Measurements from ENCODE around the gene GGT6.

GGT6 gene

DNA sequence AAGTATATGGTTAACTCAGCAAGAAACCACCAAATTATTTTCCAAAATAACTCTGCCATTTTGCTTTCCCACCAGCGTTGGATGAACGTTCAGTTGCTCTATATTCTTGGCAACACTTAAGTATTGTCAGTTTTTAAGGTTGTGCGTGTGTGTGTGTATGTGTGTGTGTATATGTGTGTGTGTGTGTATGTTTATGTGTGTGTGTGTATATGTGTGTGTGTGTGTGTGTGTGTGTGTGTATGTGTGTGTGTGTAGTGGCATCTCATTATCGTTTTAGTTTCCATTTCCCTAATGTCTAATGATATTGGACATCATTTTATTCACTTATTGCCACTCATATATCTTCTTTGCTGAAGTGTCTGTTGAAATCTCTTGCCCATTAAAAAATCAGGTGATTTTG is 12.7 kb upstream of the GGT6 start:
- DNase-seq: no peak

DNA sequence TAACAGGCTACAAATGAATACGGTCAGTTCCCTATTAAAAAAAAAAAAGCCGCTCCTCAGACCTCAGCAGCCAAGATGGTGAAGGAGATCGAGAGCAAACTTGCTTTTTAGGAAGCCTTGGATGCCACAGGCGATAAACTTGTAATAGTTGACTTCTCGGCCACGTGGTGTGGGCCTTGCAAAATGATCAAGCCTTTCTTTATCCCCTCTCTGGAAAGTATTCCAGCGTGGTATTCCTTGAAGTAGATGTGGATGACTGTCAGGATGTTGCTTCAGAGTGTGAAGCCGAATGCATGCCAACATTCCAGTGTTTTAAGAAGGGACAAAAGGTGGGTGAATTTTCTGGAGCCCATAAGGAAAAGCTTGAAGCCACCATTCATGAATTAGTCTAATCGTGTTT is 11.8 kb upstream of the GGT6 start:
- no peak for DNase-seq

DNA sequence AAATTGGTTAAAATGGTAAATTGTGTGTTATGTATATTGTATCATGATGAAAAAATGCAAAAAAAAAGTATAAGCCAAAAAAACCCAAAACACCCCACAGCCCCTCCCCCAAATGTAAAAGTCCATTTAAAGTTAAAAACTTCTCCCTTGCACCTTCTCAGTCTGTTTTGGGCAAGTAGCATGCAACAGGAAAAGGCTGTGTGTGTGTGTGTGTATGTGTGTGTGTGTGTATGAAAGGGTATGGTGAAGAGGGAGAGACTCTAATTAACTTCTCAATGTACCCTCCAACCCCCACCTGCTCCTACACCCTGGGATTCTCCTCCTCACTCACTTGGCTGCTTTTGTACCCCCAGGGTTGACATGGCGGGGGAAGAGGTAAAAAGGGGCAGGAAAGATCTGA is 9.2 kb upstream of the GGT6 start:
- DNase-seq: no peak

DNA sequence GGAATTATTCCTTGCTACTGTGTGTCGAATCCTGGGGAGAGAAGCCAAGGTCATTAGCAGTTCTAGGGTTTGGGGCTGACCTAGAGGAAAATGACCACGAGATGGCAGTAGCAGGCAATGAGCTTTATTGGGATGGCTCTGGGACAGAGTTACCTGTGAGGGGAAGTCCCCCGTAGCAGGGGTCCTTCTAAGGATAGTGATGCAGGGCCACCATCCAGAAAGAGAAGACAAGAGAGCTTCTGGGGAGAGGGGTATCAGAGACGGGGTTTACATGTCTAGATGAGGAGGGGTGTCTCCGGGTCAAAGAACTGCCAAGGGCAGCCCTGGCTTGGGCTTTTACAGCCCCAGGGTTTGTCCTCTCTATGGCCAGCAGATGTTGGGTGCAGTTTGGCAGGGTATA is 6.4 kb upstream of the GGT6 start:
- peak; percentile 57 to 62 for DNase-seq

DNA sequence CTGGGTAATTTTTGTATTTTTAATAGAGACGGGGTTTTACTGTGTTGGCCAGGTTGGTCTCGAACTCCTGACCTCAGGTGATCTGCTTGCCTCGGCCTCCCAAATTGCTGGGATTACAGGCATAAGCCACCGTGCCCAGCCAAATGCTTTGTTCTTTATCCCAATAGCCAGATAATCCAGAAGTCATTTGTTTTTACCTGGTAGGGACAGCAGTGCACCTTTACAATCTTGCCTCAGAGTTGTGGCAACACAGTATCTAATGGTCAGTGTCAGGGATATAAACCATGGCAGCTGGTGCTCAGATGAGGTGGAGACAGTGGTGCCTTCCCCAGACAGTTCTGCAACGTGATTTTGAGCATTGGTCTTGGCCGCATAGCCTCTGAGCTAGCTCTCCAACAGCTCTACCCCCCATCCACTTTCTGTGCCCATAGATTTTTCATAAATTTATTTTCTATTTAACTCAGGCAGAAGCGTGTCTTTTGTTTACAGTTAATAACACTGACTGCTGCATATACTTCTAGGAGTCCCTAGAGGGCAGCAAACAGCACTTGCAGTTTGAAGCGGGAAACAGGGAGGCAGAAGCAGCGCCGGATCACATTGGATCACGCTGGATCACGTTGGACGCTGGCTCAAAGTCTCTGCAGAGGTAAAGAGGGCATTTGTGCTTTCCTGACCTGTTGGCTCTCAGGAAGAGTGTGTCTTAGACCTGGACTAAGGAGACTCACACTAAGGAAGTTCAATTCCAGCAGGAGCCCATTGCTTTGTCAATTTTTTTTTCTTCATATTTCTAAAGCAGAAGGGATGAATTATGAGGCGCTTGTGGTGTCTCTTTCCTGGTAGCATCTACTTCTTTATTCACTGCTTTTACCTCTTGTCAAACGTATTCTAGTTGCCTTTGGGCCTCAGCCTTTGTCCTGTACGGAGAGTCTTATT is 5.1 kb upstream of the GGT6 start:
- peak; percentile 57 to 62 for DNase-seq

DNA sequence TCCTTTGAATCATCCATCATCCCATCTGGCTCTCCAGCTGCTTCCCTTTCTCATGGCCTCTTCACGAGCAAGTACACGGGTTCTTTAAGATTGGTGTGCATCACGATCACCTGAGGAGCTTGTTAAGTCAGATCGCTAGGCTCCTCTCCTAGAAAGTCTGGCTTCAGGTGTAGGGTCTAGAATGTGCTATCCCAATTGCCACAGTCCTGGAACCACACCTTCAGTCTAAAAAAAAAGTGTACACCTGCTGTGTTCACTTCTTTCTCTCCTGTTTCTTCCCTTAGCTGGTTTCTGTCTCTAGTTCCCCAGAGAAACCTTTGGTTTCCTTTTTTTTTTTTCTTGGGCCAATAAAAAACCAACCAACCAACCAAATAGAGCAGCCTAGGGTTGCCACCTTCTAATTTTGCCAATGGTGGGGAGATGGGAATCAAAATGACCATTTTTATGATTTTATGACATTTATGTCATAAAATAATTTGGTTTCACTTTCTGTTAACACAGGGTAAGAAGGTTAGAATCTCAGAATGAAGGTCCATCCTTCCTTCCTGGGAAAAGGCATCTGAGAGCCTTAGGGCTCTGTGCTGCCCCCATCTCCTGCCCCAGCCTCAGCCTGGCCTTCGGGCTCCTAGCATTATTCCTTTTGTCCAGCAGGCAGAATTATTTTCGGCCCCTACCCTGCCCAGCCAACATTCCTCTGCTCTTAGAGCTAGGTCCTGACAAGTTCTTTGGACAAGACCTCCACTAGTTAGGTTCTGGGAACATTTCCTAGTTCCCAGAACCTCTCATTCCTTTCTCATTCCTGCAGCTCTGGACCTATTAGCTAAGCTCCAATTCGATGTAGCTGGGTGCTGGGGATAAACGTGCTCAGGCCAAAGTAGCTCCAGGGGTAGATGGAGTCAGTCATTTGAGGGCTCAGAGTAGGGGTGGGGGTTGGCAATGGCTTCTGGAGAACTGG is 1.9 kb upstream of the GGT6 start:
- DNase-seq: no peak

DNA sequence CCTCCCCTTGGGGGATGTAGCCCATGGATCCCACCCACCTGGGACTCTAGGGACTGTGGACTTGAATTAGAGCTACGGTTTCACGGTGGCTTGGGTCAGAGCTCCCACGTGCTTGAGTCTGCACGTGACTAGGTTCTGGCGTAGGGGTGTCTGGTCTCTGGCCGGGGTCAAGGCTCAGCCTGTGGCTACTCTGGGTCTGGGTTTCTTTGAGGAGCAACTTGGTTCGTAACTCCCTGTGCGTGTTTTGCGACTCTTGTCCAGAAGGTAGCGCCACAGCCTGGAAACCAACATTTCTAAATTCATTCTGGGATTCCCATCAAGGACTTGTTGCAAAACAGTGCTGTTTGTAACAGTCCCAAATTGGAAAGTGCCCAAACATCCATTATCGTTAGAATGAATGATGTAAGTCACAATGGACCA is 470 bp upstream of the GGT6 start:
- no peak for DNase-seq

DNA sequence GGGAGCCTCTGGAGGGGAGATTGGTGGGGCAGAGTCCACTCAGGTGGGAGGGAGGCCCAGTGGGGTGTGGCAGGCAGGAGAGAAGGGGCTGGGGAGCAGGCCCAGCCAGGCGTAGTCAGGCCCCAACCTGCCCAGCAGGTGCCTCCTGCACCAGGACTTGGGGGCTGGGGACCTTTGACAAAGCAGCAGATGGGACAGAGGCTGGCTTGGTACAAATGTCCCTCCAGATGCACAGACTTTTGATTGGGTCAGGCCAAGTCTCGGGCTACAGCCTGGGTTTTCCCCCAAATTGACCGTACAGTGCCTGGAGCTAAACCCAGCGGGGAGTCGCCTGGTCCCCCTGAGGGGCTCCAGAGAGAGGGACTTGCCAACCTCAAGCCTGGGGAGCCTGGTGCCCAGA is 411 bp downstream of the GGT6 start:
- DNase-seq: no peak

DNA sequence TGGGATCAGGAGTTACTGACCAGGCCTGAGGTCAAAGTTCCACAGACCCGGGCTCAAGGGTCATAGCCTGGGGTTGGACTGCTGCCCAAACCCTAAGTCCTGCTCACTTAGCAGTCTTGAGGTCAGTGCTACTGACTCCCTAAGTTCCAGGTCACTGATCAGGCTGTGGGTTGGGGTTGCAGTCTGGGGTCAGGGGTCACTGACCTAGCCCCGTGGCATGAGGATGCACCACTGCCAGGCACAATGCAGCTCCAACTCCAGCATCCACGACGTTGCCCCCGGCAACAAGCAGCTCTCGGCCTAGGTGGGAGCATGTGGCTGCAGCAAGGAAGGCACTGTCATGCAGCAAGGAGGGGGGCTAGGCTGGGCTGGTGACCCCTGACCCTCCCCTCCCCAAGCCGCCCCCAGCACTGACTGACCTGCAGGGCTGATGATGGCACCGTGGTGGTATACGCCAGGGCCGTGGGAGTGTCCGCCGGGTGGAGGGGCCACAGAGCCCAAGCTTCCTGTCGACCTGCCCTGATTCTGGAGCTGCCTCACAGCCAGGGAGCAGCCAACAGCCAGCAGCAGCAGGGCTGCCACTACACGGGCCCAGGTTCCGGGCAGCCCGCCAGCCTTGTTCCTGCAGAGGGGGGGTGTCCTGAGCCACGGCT is 1.1 kb downstream of the GGT6 start:
- no peak for DNase-seq

DNA sequence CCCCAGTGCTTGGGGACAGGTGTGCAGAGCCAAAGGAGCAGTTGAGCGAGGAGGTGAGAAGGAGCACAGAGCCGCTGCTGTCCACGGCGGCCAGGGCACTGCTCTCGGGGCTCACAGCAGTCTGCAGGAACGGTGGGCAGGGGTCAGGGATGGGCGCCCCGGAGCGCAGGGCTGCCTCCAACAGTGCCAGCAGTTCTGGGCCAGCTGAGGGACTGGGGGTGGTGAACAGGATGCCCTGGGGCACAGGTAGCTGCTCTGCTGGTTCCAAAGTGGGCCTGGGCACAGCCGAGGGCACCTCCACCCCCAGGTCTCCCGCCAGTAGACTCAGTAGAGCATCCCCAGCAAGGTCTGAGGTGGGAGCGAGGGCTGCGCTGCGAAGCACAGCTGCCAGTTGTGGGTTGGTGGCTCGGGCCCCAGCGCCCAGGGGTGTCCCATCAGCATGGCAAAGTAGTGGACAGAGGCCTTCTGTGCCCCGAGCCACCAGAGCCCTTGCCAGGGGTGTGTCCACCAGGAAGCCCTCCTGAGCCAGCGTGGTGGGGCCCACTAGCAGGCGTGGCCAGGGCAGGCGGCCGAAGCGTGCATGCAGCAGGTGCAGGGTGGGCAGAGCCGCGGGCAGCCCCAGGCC is 1.9 kb downstream of the GGT6 start:
- no peak for DNase-seq

DNA sequence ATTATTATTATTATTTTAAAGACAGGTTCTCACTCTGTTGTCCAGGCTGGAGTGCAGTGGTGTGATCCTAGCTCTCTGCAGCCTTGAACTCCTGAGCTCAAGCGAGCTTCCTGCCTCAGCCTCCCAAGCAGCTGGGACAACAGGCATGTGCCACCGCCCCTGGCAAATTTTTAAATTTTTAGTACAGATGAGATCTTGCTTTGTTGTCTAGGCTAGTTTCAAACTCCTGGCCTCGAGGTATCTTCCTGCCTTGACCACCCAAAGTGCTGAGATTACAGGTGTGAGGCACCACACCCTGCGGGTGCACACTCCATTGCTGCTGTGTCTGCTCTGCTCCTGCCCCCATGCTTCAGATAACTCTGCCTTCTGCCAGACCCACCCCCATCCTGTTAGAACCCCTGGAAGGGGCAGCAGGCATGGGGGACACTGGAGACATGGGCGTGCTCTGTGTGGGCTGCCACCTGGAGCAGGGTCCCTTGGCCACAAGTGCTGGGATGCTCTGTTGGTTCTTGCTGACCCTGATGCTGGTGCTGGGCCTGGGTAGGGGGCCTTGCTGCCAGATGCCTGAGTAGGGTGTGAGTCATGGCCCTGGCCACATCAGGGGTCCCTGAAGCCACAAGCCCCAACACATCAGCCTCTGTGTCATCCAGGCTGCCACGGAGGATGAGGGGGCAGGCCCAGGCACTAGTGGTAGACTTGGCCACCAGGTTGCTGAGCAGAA is 2.6 kb downstream of the GGT6 start:
- no peak for DNase-seq

DNA sequence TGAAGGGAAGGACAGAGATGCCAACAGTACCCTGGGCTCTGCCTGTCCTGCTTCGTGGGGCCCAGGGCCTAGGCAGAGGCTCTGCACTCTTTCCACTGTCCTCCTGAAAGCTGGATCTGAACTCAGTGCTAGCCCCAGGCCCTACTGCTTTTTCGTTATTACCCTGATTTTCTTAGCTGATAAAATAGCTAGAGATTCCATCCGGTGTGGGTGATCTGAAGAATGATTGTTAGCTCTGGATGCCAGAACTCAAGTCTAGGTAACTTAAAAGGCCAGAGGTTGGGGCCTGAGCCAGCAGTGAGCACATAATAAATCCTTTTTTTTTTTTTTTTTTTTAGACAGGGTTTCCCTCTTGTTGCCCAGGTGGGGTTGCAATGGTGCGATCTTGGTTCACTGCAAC is 3.4 kb downstream of the GGT6 start:
- no peak for DNase-seq

DNA sequence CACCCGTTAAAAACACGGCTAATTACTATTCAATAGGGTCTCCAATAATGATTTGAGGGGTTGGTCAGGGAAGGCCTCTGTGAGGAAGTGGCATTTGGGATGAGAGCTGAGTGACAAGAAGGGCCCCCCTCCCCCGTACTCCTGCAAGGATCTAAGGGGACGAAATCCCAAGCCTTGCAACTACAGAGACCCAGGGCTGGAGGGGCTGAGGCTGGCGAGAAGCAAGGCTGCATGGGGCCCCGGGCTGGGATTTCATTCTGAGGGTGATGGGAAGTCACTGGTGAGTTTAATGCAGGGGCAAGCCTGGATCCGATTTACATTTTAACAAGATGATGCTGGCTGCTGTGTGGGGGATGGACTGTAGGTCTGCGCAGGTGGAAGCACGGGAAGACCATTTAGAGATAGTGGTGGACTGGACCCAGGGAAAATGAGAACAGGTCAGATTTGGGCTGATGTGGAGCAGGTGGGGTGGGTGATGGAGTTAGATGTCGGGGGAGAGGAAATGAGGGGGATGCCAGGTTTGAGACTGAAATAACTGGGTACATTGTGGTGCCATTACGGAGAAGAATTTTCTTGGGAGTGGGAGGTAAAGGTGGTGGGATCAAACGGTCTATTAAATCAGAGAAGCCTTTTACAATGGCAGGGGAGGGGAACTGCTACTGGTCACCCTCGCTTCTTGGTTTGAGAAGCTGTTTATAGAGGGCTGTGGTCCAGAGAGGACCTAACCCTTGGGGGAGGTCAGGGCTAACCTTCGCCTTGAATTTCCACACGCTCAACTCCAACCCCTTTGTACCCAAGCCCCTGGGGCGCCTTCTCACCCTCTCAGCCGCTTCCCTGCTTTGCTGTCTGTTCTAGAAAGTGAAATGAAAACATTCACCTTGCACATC is 4.3 kb downstream of the GGT6 start:
- no peak for DNase-seq

DNA sequence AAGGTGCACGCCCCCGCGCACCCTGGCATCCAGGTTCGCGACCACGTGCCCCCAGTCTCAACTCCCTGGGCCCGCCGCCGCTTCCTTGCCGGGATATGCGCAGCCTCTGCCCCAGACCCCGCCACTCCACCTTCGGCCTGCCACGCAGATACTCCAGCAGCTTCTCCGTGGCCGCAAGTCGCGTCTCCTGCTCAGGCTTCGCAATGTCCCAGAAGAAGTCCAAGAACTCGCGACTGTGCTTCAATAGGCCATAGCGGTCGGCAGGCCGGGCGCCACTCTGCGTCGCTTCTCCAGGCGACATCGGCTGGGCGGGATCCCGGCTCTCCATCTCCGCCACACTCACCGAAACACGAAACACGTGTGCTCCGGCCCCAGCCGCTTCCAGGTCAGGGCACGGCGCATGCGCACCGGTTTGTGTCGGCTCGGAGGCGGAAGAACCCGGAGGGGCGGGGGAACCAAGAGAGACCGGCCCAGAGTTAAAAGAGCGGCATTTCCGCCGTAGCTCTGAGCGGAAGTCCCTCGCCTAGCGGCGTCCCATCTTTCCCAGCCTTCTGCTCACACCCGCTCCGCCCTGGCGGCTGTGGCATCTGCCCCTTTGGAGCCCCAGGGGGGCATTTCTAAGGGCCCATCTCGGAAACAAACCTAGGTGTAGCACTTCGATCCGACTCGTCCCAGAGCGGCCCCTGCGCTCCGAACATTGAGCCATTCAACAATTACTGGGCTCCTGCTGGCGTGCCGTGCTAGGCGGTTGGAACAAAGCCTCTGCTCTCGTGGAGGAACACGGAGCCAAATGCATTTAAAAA is 5.2 kb downstream of the GGT6 start, which contains the start of gene MYBBP1A:
TSS of gene MYBBP1A (minus strand) at position 388 of the 803 bp plus-strand sequence. CDS start at position 328, 60 bp downstream.
- peak; percentile 98 to 99 for DNase-seq

DNA sequence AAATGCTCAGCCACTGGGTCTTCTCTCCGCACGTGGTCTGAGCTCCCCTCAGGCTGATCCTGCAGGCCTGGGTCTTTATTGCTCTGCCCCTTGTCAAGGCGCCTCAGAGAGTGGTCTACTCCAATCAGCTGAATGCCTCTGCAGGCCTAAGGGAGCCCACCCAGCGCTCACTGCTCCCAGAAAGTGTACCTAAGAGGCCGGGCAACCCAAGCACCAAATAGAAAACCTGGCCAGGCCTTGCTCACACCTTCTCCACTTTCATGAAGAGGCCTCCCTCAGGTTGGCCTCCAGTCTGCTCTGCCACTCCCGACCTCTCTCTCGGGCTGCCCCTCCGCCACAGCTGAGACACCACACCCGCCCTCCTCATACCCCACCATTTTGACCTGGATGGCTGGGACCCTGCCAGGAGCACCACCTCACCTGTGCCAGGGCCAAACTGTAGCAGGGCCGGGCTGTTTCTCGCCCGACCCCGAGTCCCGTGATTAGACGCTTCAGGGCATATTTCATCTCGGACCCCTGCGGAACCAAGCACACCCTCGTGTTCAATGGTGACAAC is 5.9 kb downstream of the GGT6 start:
- DNase-seq: peak in 1 of 2 donors; percentile 27

DNA sequence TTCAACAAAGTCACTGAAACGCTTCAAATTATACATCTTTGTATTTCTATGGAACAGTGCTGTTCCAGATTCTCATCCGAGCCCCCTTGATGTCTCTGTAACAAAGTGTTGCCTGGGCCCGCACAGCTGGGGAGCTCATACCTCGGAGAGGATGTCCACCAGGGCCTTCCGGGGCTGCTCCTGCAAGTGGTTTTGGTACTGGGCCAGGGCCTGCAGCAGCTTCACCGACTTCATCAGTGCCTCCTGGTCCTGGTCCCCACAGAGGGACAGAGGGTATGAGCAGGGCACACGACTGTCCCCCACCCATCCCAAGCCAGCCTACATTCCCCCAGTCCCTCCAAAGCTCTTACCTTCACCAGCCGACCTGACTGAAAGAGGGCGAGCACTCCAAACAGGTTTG is 6.7 kb downstream of the GGT6 start:
- DNase-seq: no peak

DNA sequence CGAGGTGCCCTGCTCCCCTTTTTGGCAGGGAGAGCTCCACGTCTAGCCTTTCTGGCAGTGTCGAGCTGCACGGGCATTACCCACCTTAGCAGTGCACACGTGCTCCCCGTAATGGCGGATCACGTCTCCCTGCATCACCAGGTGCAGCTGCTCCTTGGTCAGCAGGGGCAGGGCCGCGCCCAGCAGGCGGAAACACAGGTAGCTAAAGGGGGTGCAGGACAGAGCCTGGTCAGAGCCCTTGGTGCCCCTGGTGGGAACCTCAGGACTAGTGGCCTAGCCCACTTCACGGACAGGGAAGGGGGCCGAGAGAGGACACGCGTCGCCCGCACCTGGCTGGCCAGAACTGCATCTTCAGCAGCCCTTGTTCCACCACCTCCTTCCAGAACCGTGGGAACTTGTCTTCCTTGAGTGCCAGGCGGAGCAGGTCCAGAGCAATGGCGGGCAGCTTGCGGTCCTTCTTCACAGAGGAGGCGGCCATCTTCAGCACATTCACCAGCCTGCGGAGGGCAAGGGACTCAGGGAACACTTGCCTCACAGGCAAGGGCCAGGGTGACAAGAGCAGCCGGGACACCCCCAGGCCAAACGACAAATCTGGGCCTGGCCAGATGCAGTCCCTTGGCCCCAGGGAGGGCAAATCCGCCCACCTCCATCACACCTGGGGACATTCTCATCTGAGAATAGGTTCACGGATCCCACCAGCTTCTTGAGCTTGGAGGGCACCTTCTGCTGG is 8.4 kb downstream of the GGT6 start:
- DNase-seq: no peak

DNA sequence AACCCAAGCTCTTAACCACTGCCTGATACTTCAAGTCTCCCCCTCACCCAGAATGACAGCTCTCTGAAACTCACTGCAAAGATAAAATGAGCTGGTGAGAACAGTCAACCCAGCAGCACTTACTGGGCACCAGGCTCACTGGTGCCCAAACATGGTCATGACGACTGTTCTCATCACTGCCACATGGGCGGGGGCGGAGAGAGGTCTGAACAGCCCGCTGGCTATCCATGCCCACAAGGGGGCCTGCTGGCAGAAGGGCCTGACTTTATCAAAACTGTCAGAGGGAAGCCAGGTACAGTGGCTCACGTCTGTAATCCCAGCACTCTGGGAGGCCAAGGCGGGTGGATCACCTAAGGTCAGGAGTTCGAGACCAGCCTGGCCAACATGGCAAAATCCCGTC is 9.2 kb downstream of the GGT6 start:
- DNase-seq: peak in 1 of 2 donors; percentile 38

DNA sequence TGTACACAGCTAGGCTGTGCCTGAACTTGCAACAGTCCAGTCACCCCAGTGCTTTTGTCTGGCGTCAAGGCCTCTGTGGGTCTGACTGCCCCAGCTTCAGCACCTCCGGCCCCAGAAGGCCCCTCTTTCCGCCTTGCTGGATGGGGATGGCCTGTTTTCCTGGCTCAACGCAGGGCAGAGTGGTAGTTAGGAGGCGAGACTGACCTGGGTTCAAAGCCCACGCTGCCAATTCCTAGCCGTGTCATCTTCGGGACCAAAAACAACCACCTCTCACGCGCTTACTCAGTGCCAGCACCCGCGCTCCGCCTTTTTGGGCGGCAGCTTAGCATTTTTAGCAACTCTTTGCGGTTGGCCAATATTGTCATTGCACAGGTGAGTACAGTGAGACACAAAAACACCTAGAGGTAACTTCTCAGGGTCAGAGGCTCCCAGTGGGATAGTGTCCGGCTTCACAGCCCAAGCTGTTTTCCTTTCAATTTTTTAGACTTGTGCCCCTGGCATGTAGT is 9.8 kb downstream of the GGT6 start:
- DNase-seq: no peak
